SHP77 (cell line): ENCODE results near the gene SS18L1.
A peak's percentile ranks its signal among the peaks of the same experiment; 100 is the strongest.

Experiments used
- DNase-seq, 2 experiments: peaks; one replicate each; lab custom pipeline; 2025; lab: John Stamatoyannopoulos, UW

The SS18L1 gene

DNA sequence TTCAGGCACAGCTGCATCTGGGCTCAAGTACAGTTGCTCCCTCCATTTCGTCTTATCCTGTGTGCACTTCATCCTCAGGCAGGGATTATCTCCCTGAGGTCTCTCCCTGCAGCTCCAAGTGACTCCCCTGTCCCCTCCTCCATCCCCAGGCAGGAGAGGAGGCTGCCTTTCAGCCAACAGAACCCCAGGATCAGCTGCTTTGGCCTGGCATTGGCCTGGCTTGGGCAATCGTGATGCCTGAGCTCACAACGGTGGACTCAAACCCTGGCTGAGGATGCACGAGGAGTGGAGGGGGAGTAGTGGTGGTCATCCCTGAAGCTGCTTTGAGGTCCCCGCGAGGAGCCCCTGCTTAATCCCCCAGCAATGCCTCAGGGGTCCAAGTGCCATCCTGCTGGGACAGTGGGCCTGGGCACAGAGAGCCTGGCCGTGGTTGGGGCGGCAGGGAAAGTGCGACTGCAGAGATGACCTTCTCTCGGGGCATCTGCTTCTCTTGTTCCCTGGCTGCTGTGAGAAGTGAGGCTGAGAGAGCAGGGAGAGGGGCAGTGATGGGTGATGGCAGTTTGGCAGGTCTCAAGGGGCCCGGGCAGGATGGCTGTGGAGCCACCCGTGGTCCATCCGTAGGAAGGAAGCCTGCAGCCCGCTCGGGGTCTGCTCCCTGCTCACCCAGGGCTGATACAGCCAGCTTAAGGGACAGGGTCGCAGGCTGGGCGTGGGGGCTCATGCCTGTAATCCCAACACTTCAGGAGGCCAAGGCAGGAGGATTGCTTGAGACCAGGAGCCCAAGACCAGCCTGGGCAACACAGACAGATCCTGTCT, 82.5 kb downstream of the SS18L1 start:
- no peak for DNase-seq

GRCh38 chr20:62226707-62227590, 83.4 kb downstream of the SS18L1 start:
- DNase-seq: no peak

- DNase-seq: peak in 1 of 2 experiments; percentile 64
These were observed 84.0 kb downstream of the SS18L1 start for GRCh38 chr20:62227591-62227976.

DNA sequence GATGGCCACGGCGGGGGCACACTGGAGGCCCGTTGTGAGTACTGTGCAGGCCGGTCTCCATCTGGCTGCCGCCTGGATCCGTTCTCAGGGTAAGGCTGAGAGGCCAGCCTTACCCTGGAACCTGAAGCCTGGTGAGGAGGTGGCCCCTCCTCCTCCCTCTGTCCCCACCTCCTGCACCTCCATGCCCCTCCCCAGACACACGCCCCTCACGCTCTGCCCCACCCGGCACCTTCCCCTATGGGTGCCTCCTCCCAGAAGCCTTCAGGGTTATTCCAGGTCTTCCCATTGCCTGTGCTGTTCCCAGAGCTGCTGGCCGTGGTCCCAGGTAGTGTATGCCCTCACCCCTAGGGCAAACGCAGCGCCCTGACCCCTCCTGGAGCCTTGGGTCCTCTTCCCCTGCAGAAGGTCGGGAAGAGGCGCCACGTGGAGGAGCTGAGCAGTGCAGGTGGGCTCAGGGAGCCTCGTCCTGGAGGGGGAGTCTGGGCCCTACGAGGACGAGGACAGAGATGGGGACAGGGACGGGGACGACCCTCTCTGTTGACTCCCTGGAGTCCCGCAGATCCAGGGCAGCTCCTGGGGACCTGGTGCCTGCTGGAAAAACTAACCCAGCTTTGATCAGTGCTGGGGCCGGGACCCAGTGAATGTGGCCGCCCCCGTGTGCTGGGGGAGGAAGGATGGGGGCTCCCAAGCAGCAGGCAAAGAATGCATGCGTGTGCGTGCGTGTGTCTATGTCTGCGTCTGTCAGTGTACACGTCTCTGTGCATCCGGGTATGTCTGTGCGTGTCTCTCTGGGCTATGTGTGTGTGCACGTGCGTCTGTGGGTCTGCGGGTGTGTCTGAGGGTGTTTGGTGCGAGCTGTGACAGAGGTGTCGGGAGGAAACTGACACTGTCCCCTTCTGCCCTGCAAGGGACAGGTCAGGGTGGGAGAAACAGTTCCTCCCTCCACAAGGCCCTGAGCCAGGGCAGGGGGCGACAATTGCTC, 84.7 kb downstream of the SS18L1 start:
- DNase-seq: peak; percentile 82 to 84

DNA sequence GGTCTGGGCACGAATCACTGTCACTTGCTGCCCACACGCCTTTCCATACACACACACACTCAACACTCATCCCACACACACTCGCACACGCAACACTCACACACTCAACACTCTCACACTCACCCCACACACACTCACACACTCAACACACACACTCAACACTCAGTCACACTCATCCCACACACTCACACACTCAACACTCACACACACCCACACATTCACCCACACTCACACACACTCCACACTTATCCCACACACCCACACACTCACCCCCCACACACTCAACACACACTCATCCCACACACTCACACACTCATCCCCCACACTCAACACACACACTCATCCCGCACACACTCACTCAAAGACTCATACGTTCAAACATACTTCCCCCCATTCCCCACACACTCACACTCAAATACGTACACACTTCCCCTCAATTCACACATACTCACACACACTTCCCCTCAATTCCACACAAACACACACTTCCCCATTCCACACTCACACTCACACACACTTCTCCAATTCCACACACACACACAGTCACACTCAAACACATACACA, 85.5 kb downstream of the SS18L1 start:
- no peak for DNase-seq

DNA sequence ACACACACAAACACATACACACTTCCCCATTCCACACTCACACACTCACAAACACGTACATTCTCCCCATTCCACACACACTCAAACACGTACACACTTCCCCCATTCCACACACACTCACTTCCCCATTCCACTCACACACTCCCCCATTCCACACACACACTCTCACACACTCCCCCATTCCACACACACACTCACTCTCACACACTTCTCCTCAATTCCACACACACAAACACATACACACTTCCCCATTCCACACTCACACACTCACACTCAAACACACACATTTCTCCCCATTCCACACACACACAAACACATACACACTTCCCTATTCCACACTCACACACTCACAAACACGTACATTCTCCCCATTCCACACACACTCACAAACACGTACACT, 86.1 kb downstream of the SS18L1 start:
- DNase-seq: no peak

DNA sequence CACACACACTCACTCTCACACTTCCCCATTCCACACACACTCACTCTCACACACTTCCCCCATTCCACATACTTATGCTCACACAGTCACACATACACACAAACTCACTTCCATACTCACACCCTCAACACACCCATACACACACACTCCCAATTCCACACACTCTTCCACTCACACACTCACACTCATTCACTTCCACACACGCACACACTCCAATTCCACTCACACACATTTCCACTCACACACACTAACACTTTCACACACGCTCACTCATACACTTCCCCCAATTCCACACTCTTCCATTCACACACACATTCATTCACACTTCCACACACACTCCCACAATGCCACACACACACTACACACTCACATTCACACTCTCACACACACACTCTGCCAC, 86.7 kb downstream of the SS18L1 start:
- DNase-seq: no peak

DNA sequence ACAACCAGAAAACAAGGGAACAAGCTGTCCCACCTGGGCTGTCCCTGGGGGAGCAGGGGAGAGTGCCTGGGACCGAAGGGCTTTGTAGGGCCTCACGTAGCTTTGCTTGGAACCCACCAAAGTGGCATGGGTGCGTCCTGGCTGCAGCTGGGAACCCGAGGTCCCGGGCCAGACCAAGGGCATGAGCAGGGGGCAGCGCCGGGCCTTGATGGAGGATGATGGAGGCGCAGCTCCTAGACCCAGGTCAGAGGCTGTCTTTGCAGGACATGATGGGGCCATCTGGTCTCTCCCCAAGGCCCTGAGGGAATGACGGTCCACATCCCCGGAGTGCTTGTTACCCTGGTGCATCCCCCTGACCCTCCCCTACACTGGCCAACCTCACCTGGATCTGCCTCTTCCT, 87.1 kb downstream of the SS18L1 start:
- no peak for DNase-seq

DNA sequence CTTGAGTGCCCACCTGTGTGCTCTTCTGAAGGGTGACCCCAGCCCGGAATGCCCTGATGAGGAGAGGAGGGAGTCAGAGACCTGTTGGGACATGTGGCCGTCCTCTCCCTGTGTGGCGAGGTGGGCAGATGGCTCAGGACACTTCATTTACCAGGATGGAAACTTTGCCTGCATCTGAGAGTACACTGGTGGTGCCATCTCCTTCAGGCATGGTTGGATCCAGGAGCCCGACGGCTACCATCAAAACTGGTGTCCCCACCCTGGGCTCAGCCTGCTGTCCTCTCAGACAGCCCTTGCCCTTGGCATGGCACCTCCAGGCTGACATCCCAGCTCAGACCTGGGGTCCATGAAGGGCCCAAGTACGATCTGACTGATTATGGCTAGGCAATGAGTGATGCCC, 87.7 kb downstream of the SS18L1 start:
- no peak for DNase-seq
